Activated T-helper 2 cell treated with anti-CD3 and anti-CD28 coated beads, Interferon-gamma antibody, Interleukin-2, Interleukin-4, amounts not matched to agents 10 μg/mL and 5 μg/mL and 100 μg/mL, durations not matched to agents 14 hours and 24 hours and 36 hours (primary cell): ENCODE measurements around the gene RIMBP2. TPM values are rescaled to one million over a fixed set of nuclear protein-coding genes. Genes with fewer than 3 reads are reported as not detected.

Source experiments
- DNase-seq: peaks from one replicate; pipeline ENCODE4 v3.0.0; 2021; ENCODE audit warnings: low spot score
- H3K27ac Mint-ChIP-seq: one replicate; pipeline ENCODE4 v1.8.0; 2021; ENCODE audit warnings: mixed read lengths
- H3K27me3 Mint-ChIP-seq: one replicate; pipeline ENCODE4 v1.8.0; 2021; ENCODE audit warnings: low read depth, mixed read lengths
- H3K36me3 Mint-ChIP-seq: one replicate; pipeline ENCODE4 v1.8.0; 2021; ENCODE audit warnings: low read depth, mixed read lengths
- H3K4me1 Mint-ChIP-seq: one replicate; pipeline ENCODE4 v1.8.0; 2021; ENCODE audit warnings: low read depth, mixed read lengths
- H3K4me3 Mint-ChIP-seq: one replicate; pipeline ENCODE4 v1.8.0; 2021; ENCODE audit warnings: low read depth, mild to moderate bottlenecking, moderate library complexity, mixed read lengths
- H3K9me3 Mint-ChIP-seq: one replicate; pipeline ENCODE4 v1.8.0; 2021; ENCODE audit warnings: mixed read lengths
- intact Hi-C: fragments of 100-400 bp; cut with micrococcal nuclease; formaldehyde crosslinking; loops from one replicate; pipeline ENCODE4 v1.15.1; 2023
- total RNA-seq: library from RNA; stranded (reverse); gene quantifications from 2 replicates; pipeline ENCODE4 v1.2.3, GENCODE V29; 2022

The RIMBP2 gene
- total RNA-seq, 1 donor from 2014 or later, result not detected

DNA sequence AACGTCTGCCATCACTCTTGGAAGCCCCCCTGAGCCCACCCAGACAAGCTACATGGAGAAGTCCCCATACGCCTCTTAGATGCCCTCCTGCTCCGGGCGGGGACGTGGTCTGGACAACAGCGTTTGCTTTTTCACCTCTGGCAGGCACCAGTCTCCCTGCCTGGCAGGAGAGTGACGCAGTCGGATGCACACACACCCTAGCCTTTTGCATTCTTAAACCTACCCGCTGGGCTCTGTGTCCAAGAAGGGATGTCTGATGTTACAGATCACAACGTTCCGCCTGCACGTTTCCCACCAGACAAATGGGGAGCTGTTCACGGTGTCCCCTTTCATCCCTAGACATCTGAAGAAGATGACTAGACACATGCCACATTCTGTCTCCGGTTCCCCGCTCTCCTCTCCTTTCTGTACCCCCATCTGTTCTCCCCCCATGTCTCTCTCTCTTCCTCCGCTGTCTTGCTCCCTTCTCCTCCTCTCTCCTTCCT, 100.2 kb downstream of the RIMBP2 start:
- DNase-seq, result no peak
- no peak overlapping the region for H3K27ac Mint-ChIP-seq
- intact Hi-C loops, result no loop called here
- no peak overlapping the region for H3K4me3 Mint-ChIP-seq
- no peaks in the 10 kb centered on the region for H3K36me3 Mint-ChIP-seq
- no peaks in the 10 kb centered on the region for H3K9me3 Mint-ChIP-seq
- no peaks in the 10 kb centered on the region for H3K4me1 Mint-ChIP-seq
- H3K27me3 Mint-ChIP-seq, result no peaks in the 10 kb centered on the region

- no peaks in the 10 kb centered on the region for H3K27me3 Mint-ChIP-seq
- no peaks in the 10 kb centered on the region for H3K4me1 Mint-ChIP-seq
- intact Hi-C loops, result no loop called here
- no peaks in the 10 kb centered on the region for H3K36me3 Mint-ChIP-seq
- H3K27ac Mint-ChIP-seq, result no peak overlapping the region
- no peak overlapping the region for H3K4me3 Mint-ChIP-seq
- no peak for DNase-seq
- no peaks in the 10 kb centered on the region for H3K9me3 Mint-ChIP-seq
Measured at GRCh38 chr12:130614530-130614905, 101.6 kb downstream of the RIMBP2 start.

DNA sequence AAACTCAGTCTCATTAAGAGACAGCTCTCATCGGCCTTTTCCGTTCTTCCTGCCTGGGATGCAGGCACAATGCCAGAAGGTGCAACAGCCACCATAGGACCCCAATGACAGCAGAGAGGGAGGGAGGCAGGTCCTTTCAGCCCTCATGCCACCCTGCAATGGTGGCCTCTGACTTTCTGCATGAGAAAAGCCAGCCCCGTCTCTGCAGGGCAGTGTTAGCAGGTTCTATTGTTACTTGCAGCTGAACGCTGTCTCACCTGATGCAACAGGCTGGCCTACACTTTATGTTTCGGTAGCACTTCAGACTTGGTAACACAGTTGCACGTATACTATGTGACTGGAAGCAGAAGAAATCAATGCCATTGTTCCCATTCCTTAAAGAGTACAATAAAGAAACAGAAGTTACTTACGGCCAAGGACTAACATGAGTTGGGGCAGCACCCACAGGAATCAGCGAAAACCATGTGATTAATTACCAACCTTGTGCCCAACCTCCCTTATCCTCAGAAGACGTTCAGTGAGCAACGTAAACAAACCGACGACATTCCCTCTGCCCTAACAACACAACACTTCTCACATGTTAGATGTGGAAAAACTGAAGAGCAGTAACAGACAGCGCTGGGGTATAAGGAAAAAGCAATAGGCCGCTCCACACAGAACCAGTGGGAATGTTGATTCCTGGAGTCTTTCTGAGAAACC, 102.1 kb downstream of the RIMBP2 start:
- Mint-ChIP-seq H3K9me3 (no peaks in the 10 kb centered on the region), H3K27ac (no peak overlapping the region), H3K27me3 (no peaks in the 10 kb centered on the region), H3K36me3 (no peaks in the 10 kb centered on the region), H3K4me3 (no peak overlapping the region), H3K4me1 (no peaks in the 10 kb centered on the region)
- DNase-seq, result no peak
- intact Hi-C loops, result no loop called here

GRCh38 chr12:130613131-130613530, 103.0 kb downstream of the RIMBP2 start:
- Mint-ChIP-seq H3K36me3 (no peaks in the 10 kb centered on the region), H3K27ac (no peak overlapping the region), H3K4me3 (no peak overlapping the region), H3K27me3 (no peaks in the 10 kb centered on the region), H3K4me1 (no peaks in the 10 kb centered on the region), H3K9me3 (no peaks in the 10 kb centered on the region)
- DNase-seq, result no peak
- intact Hi-C loops, result no loop called here

DNA sequence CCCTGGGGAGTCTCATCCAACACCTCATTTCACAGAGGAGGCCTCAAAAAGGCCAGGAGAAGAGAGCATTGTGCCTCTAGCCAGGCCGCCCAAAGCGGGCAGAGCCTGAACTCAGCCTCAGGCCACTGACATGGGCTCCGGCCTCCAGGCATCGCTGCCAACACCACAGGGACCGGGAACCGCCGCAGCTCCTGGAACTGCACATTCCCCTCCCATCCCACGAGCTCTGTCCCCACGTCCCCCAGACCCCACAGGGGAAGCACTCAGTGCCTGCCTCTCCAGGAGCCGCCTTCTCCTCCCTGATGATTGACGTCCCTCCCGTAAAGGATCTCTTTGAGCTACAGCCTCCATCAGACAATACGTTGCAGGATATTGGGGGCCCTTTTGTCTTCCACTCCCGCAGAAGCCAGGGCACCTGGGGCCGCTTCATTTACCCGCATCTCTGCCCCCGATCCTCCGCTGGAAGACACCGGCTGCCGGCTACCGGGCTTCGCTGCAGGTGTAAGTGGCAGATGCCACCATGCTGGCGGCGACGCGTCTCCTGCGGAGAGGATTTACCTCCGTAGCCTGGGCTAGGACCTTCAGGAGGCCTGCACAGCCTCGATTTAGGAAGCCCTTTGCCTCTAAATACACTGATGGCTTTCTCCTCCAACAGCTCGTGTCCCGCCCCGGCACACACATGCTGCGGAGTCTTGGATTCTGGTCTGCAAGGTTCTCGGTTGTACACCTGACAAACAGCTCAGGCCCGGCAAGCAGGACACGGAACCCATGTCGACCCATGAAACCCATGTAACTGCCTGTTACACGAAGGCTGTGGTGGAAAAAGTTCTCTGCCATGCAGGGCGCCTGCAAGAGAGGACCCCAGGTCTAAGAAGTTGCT, 104.8 kb downstream of the RIMBP2 start:
- Mint-ChIP-seq H3K4me1 (no peaks in the 10 kb centered on the region), H3K27ac (no peak overlapping the region), H3K9me3 (no peaks in the 10 kb centered on the region), H3K27me3 (no peaks in the 10 kb centered on the region), H3K36me3 (no peaks in the 10 kb centered on the region), H3K4me3 (no peak overlapping the region)
- intact Hi-C loops, result no loop called here
- no peak for DNase-seq

GRCh38 chr12:130609966-130610365, 106.1 kb downstream of the RIMBP2 start:
- Mint-ChIP-seq H3K27ac (no peak overlapping the region), H3K9me3 (no peaks in the 10 kb centered on the region), H3K27me3 (no peaks in the 10 kb centered on the region), H3K4me1 (no peaks in the 10 kb centered on the region), H3K36me3 (no peaks in the 10 kb centered on the region), H3K4me3 (no peak overlapping the region)
- DNase-seq, result no peak
- intact Hi-C loops, result no loop called here

DNA sequence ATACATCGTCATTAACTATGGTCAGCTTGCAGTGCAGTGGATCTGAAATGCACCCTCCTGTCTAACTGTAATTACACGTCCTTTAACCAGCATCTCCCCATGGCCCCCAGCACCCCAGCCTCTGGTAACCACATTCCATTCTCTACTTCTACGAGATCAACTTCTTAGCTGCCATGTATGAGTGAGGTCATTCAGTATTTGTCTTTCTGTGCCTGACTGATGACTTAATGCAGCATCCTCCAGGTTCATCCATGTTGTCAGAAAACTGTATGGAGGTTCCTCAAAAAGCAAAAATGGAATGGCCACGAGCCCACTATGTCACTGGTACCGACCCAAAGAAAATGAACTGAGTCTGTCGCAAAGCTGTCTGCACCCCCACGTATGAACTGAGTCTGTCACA, 107.3 kb downstream of the RIMBP2 start:
- intact Hi-C loops, result no loop called here
- Mint-ChIP-seq H3K4me3 (no peak overlapping the region), H3K4me1 (no peaks in the 10 kb centered on the region), H3K36me3 (no peaks in the 10 kb centered on the region), H3K27ac (no peak overlapping the region), H3K9me3 (no peaks in the 10 kb centered on the region), H3K27me3 (no peaks in the 10 kb centered on the region)
- no peak for DNase-seq

DNA sequence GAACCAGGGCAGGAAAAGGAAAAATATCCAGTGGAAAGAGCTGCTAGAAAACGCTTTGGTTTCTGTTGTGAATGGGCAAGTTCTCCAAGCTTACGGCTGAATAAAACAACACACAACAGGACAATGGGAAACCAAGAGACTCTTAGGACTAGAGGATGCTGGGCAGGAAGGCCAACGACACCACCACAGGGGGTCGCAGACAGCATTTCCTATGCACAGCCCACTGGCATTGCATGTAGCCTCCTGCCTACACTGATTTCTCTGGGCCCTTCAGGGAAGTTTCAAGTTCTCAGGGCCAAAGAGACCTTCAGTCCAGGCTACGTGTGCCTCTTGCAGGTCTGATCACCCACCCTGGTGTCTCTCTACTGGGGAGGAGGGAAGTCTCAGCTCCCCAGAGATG, 108.0 kb downstream of the RIMBP2 start:
- Mint-ChIP-seq H3K36me3 (no peaks in the 10 kb centered on the region), H3K27ac (no peak overlapping the region), H3K4me1 (no peaks in the 10 kb centered on the region), H3K27me3 (no peaks in the 10 kb centered on the region), H3K9me3 (no peaks in the 10 kb centered on the region), H3K4me3 (no peak overlapping the region)
- intact Hi-C loops, result no loop called here
- no peak for DNase-seq

- Mint-ChIP-seq H3K27ac (no peak overlapping the region), H3K27me3 (no peaks in the 10 kb centered on the region), H3K4me1 (no peaks in the 10 kb centered on the region), H3K9me3 (no peaks in the 10 kb centered on the region), H3K36me3 (no peaks in the 10 kb centered on the region), H3K4me3 (no peak overlapping the region)
- no peak for DNase-seq
- intact Hi-C loops, result no loop called here
Measured at GRCh38 chr12:130606231-130606630, 109.9 kb downstream of the RIMBP2 start.

DNA sequence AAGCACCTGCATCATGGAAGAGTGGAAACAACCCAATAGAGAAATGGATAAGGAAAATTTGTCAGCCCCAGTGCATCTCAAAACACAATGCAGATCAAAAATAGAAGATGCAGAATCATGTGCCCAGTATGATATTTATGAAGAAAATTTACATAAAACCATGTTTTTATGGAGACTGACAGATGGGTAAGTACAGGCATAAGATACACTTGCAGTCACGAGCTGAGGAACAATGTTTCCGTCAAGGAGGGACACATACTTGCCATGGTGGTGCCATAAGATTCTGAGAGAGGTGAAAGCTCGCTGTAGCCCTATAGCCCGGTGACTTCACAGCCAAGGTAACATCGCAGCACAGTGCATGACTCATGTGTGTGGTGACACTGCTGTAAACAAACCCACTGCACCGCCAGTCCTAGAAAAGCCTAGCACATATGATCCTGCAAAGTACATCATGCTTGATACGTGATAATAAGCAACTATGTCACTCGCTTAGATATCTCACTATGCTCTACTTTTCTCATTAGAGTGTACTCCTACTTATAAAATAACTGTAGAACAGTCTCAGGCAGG, 112.6 kb downstream of the RIMBP2 start:
- no peaks in the 10 kb centered on the region for H3K4me1 Mint-ChIP-seq
- DNase-seq, result no peak
- no peaks in the 10 kb centered on the region for H3K36me3 Mint-ChIP-seq
- no peak overlapping the region for H3K27ac Mint-ChIP-seq
- intact Hi-C loops, result no loop called here
- H3K27me3 Mint-ChIP-seq, result no peaks in the 10 kb centered on the region
- H3K9me3 Mint-ChIP-seq, result peaks cover 4% of the 10 kb centered on the region
- no peak overlapping the region for H3K4me3 Mint-ChIP-seq

GRCh38 chr12:130602251-130602650, 113.8 kb downstream of the RIMBP2 start:
- intact Hi-C loops, result no loop called here
- H3K9me3 Mint-ChIP-seq, result peaks cover 13% of the 10 kb centered on the region
- H3K4me1 Mint-ChIP-seq, result no peaks in the 10 kb centered on the region

DNA sequence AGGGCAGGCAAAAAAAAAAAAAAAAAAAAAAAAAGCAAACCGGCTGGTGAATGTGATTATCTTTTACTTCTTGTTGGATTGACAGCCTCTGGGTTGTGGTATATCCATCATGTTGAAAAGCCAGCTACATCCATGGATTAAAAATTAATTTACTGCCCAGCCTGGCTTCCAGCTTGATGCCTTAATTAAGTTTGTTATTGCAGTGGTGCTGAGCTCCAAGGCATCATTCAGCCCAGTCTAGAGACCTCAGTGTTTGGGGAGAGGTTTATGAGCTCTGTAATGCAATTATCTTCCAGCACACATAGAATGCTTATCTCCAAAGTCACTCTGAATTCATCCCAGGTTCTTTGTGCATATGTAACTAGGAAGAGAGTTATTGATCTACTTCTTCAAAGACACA, 114.8 kb downstream of the RIMBP2 start:
- Mint-ChIP-seq H3K36me3 (no peaks in the 10 kb centered on the region), H3K27me3 (no peaks in the 10 kb centered on the region), H3K4me3 (no peak overlapping the region), H3K27ac (no peak overlapping the region), H3K9me3 (peaks cover 18% of the 10 kb centered on the region), H3K4me1 (no peaks in the 10 kb centered on the region)
- intact Hi-C loops, result no loop called here
- DNase-seq, result no peak

More at GRCh38 chr12:130602251-130602650, 113.8 kb downstream of the RIMBP2 start:
- no peak overlapping the region for H3K4me3 Mint-ChIP-seq
- H3K36me3 Mint-ChIP-seq, result no peaks in the 10 kb centered on the region
- no peak for DNase-seq
- H3K27me3 Mint-ChIP-seq, result no peaks in the 10 kb centered on the region
- no peak overlapping the region for H3K27ac Mint-ChIP-seq

DNA sequence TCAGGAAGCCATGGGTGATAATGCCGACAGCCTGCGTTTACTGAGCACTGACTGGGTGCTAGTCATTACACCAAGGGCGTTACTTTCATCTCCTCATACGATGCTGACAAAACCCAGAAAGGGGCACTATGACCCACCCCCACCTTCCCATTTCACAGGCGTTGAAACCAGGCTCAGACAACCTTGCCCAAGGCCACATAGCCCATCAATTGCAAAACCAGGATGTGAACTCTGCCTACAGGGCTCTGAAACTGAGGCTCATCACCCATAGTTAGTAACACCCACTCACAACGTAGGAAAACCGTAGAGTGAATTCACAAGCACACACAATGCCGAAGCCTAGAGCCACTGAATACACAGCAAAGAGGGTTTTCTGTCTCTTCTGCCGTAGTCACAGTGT, 119.9 kb downstream of the RIMBP2 start:
- Mint-ChIP-seq H3K36me3 (no peaks in the 10 kb centered on the region), H3K9me3 (peaks cover 26% of the 10 kb centered on the region), H3K27me3 (no peaks in the 10 kb centered on the region), H3K4me3 (no peak overlapping the region), H3K4me1 (no peaks in the 10 kb centered on the region), H3K27ac (no peak overlapping the region)
- intact Hi-C loops, result no loop called here
- no peak for DNase-seq
